ENCODE measurements around the gene AK6. TPM values are rescaled to one million over a fixed set of nuclear protein-coding genes. Genes with fewer than 3 reads are reported as not detected.
"Not testable (repeated sequence)": the region's sequence is repeated elsewhere in the genome, so short reads cannot be mapped to it uniquely, and the experiment has no call there.

AK6 gene
- total RNA-seq, 2 experiments from 2014 or later, result 114 to 123 TPM

GRCh38 chr5:69364414-69364813 is 4.9 kb downstream of the AK6 start:
- H3K27me3 Mint-ChIP-seq, result no peaks in the 10 kb centered on the region
- no peak for DNase-seq

GRCh38 chr5:69360442-69360841 is 8.9 kb downstream of the AK6 start:
- H3K36me3 Mint-ChIP-seq, result peaks cover 36% of the 10 kb centered on the region
- H3K4me3 Mint-ChIP-seq, result no peak overlapping the region

More at GRCh38 chr5:69364414-69364813, 4.9 kb downstream of the AK6 start:
- Mint-ChIP-seq H3K27ac (peak overlapping the region; percentile 59), H3K9me3 (no peaks in the 10 kb centered on the region), H3K4me3 (no peak overlapping the region), H3K36me3 (peaks cover 42% of the 10 kb centered on the region), H3K4me1 (peaks cover 33% of the 10 kb centered on the region)

GRCh38 chr5:69359699-69360098 is 9.6 kb downstream of the AK6 start:
- H3K9me3 Mint-ChIP-seq, result no peaks in the 10 kb centered on the region
- H3K27ac Mint-ChIP-seq, result no peak overlapping the region
- no peaks in the 10 kb centered on the region for H3K27me3 Mint-ChIP-seq
- no peak for DNase-seq
- H3K4me1 Mint-ChIP-seq, result peaks cover 25% of the 10 kb centered on the region
- peaks cover 29% of the 10 kb centered on the region for H3K36me3 Mint-ChIP-seq
- H3K4me3 Mint-ChIP-seq, result no peak overlapping the region

More at GRCh38 chr5:69360442-69360841, 8.9 kb downstream of the AK6 start:
- H3K27me3 Mint-ChIP-seq, result no peaks in the 10 kb centered on the region
- H3K27ac Mint-ChIP-seq, result no peak overlapping the region
- DNase-seq, result no peak
- no peaks in the 10 kb centered on the region for H3K9me3 Mint-ChIP-seq
- peaks cover 31% of the 10 kb centered on the region for H3K4me1 Mint-ChIP-seq

- Mint-ChIP-seq H3K27ac (no peak overlapping the region), H3K36me3 (peaks cover 19% of the 10 kb centered on the region), H3K4me1 (no peaks in the 10 kb centered on the region), H3K27me3 (no peaks in the 10 kb centered on the region), H3K4me3 (no peak overlapping the region), H3K9me3 (no peaks in the 10 kb centered on the region)
- no peak for DNase-seq
Measured at GRCh38 chr5:69350664-69351063, 18.7 kb downstream of the AK6 start.

- Mint-ChIP-seq H3K4me3 (no peak overlapping the region), H3K4me1 (no peaks in the 10 kb centered on the region), H3K9me3 (no peaks in the 10 kb centered on the region), H3K27ac (no peak overlapping the region), H3K36me3 (peaks cover 1% of the 10 kb centered on the region), H3K27me3 (no peaks in the 10 kb centered on the region)
- no peak for DNase-seq
Measured at GRCh38 chr5:69343083-69343482, 26.2 kb downstream of the AK6 start.

GRCh38 chr5:69341520-69342161 is 27.7 kb downstream of the AK6 start:
- Mint-ChIP-seq H3K36me3 (peaks cover 1% of the 10 kb centered on the region), H3K9me3 (no peaks in the 10 kb centered on the region), H3K4me1 (no peaks in the 10 kb centered on the region), H3K4me3 (no peak overlapping the region), H3K27me3 (no peaks in the 10 kb centered on the region), H3K27ac (no peak overlapping the region)
- DNase-seq, result no peak

- Mint-ChIP-seq H3K4me1 (peaks cover 10% of the 10 kb centered on the region), H3K9me3 (peaks cover 2% of the 10 kb centered on the region), H3K27ac (no peak overlapping the region), H3K4me3 (no peak overlapping the region), H3K27me3 (peaks cover 2% of the 10 kb centered on the region), H3K36me3 (peaks cover 5% of the 10 kb centered on the region)
- no peak for DNase-seq
Measured at GRCh38 chr5:69335341-69335935, 33.9 kb downstream of the AK6 start.

- Mint-ChIP-seq H3K4me3 (no peak overlapping the region), H3K27me3 (peaks cover 2% of the 10 kb centered on the region), H3K4me1 (peaks cover 10% of the 10 kb centered on the region), H3K36me3 (peaks cover 5% of the 10 kb centered on the region), H3K27ac (no peak overlapping the region), H3K9me3 (peaks cover 2% of the 10 kb centered on the region)
- peak; percentile 79 for DNase-seq
Measured at GRCh38 chr5:69334793-69335268, 34.5 kb downstream of the AK6 start.

- H3K27me3 Mint-ChIP-seq, H3K36me3 Mint-ChIP-seq, H3K4me3 Mint-ChIP-seq, H3K27ac Mint-ChIP-seq, DNase-seq, H3K9me3 Mint-ChIP-seq: not testable (repeated sequence)
- H3K4me1 Mint-ChIP-seq, result peaks cover 10% of the 10 kb centered on the region
Measured at GRCh38 chr5:69333668-69334315, 35.5 kb downstream of the AK6 start.

- no peak for DNase-seq
- H3K4me1 Mint-ChIP-seq, result peaks cover 10% of the 10 kb centered on the region
- H3K4me3 Mint-ChIP-seq, result peak overlapping the region; percentile 86
- H3K27me3 Mint-ChIP-seq, result peaks cover 2% of the 10 kb centered on the region
- peaks cover 2% of the 10 kb centered on the region for H3K9me3 Mint-ChIP-seq
- H3K36me3 Mint-ChIP-seq, result peaks cover 5% of the 10 kb centered on the region
- peak overlapping the region; percentile 45 for H3K27ac Mint-ChIP-seq
Measured at GRCh38 chr5:69331528-69332445, 37.5 kb downstream of the AK6 start.

- Mint-ChIP-seq H3K27me3 (no peaks in the 10 kb centered on the region), H3K27ac (no peak overlapping the region), H3K4me1 (peaks cover 12% of the 10 kb centered on the region), H3K36me3 (peaks cover 5% of the 10 kb centered on the region), H3K4me3 (no peak overlapping the region), H3K9me3 (peaks cover 2% of the 10 kb centered on the region)
- DNase-seq, result no peak
Measured at GRCh38 chr5:69329905-69330489, 39.3 kb downstream of the AK6 start.

- no peaks in the 10 kb centered on the region for H3K36me3 Mint-ChIP-seq
- no peak for DNase-seq
- no peak overlapping the region for H3K4me3 Mint-ChIP-seq
- H3K27me3 Mint-ChIP-seq, result no peaks in the 10 kb centered on the region
- H3K4me1 Mint-ChIP-seq, result peaks cover 2% of the 10 kb centered on the region
- no peaks in the 10 kb centered on the region for H3K9me3 Mint-ChIP-seq
- no peak overlapping the region for H3K27ac Mint-ChIP-seq
Measured at GRCh38 chr5:69326365-69326764, 43.0 kb downstream of the AK6 start.

GRCh38 chr5:69317391-69317790 is 51.9 kb downstream of the AK6 start:
- no peaks in the 10 kb centered on the region for H3K27me3 Mint-ChIP-seq
- no peak overlapping the region for H3K4me3 Mint-ChIP-seq
- H3K27ac Mint-ChIP-seq, result no peak overlapping the region

GRCh38 chr5:69315972-69316371 is 53.3 kb downstream of the AK6 start:
- Mint-ChIP-seq H3K27me3 (no peaks in the 10 kb centered on the region), H3K4me1 (no peaks in the 10 kb centered on the region), H3K4me3 (no peak overlapping the region), H3K9me3 (no peaks in the 10 kb centered on the region), H3K36me3 (peaks cover 24% of the 10 kb centered on the region), H3K27ac (no peak overlapping the region)
- DNase-seq, result no peak

More at GRCh38 chr5:69317391-69317790, 51.9 kb downstream of the AK6 start:
- no peak for DNase-seq
- no peaks in the 10 kb centered on the region for H3K9me3 Mint-ChIP-seq
- H3K4me1 Mint-ChIP-seq, result no peaks in the 10 kb centered on the region
- H3K36me3 Mint-ChIP-seq, result peaks cover 20% of the 10 kb centered on the region

Data from activated naive CD8-positive, alpha-beta T cell treated with anti-CD3 and anti-CD28 coated beads for 36 hours (primary cell).